Aorta (tissue), 5 donors: ENCODE data around the gene KCNMB1. TPM values are rescaled to one million over a fixed set of nuclear protein-coding genes. Genes with fewer than 3 reads are reported as not detected.

ENCODE experiments used
- ATAC-seq: fragments of 200-7000 bp; cut with Tn5 transposase; one replicate; pipeline ENCODE4 v1.9.1; 2022; ENCODE audit warnings: moderate library complexity; ENCODE audit not compliant: low FRiP score
- DNase-seq, 2 donors: peaks; one replicate each; pipeline ENCODE4 v3.0.0-alpha.2; 2020
- H3K27ac ChIP-seq, 2 donors: one replicate each; pipeline ENCODE4 v1.5.1; 2013; ENCODE audit warnings: low read length in 2 of 2, mild to moderate bottlenecking in 2 of 2, moderate library complexity in 2 of 2, control low read depth in 1 of 2, inconsistent platforms in 1 of 2, low read depth in 1 of 2
- H3K27me3 ChIP-seq, 2 donors: one replicate each; pipeline ENCODE4 v1.6.1; 2013; ENCODE audit warnings: control low read depth in 1 of 2, low read length in 1 of 2, mild to moderate bottlenecking in 1 of 2, moderate library complexity in 1 of 2; ENCODE audit not compliant: insufficient read depth in 2 of 2, control insufficient read depth in 1 of 2
- H3K36me3 ChIP-seq, 2 donors: one replicate each; pipeline ENCODE4 v1.6.1; 2013; ENCODE audit warnings: control low read depth in 1 of 2, low read length in 1 of 2, mild to moderate bottlenecking in 1 of 2; ENCODE audit not compliant: insufficient read depth in 2 of 2, control insufficient read depth in 1 of 2
- H3K4me1 ChIP-seq, 2 donors: one replicate each; pipeline ENCODE4 v1.6.1; 2013; ENCODE audit warnings: low read length in 2 of 2, control low read depth in 1 of 2, mild to moderate bottlenecking in 1 of 2, moderate library complexity in 1 of 2; ENCODE audit not compliant: insufficient read depth in 2 of 2, control insufficient read depth in 1 of 2
- H3K4me3 ChIP-seq, 2 donors: one replicate each; pipeline ENCODE4 v1.5.1; 2013; ENCODE audit warnings: low read length in 2 of 2, control low read depth in 1 of 2, mild to moderate bottlenecking in 1 of 2
- H3K9me3 ChIP-seq: one replicate; pipeline ENCODE4 v1.6.1; 2013; ENCODE audit warnings: mild to moderate bottlenecking, low read length; ENCODE audit not compliant: control insufficient read depth
- WGBS, 2 donors: extraction: QIAGEN DNeasy Blood & Tissue Kit; methylation state at CpG; one replicate each; pipeline ENCODE4 v1.1.7; 2013; 5-methylcytosine and 5-hydroxymethylcytosine counted together
- intact Hi-C, 2 donors: fragments of 100-400 bp; cut with DNase I; formaldehyde crosslinking; loops; one replicate each; pipeline versions ENCODE4 v1.14.2 to v1.15.0; 2022
- polyA plus RNA-seq, 2 donors: library from polyadenylated mRNA; stranded (reverse); fragments of 200-250 nt; gene quantifications; one replicate each; pipeline ENCODE4 v1.2.3, GENCODE V29; 2013
- total RNA-seq, 2 donors: library from RNA; stranded (reverse); fragmentation: NEBNext Ultra II Directional; extraction: Animal tissue kit (Norgen Biotek cat#: 25700); gene quantifications; one replicate each; pipeline ENCODE4 v1.2.1, GENCODE V29; 2021
- donor health status: healthy with polysubstance abuse.
- donor health status: Bipolar disorder and iron deficiency.
- donor health status: DM: no; HTN: no; CAD: no.
- donor health status: DM: no; HTN: no; CAD: no.
- donor health status: DM: yes; HTN: yes; CAD: no.

KCNMB1 gene
- total and polyA plus RNA-seq, 4 donors = 19.7 to 63.3 (median 36.4) TPM

GRCh38 chr5:170408226-170408625 lies 19.1 kb upstream of the KCNMB1 start:
- Histone ChIP-seq H3K4me3 (no peak overlapping the region), H3K36me3 (no peaks in the 10 kb centered on the region), H3K27me3 (no peaks in the 10 kb centered on the region), H3K4me1 (peaks cover 0 to 4% of the 10 kb centered on the region in 2 donors), H3K9me3 (no peaks in the 10 kb centered on the region), H3K27ac (no peak overlapping the region)
- ATAC-seq (no peak), DNase-seq (no peak)
- WGBS, 2 donors = 2 to 11% methylated on average over 6 of the region's 6 CpGs
- intact Hi-C loops = no loop called here

GRCh38 chr5:170407062-170407461 lies 17.9 kb upstream of the KCNMB1 start:
- H3K36me3 ChIP-seq = no peaks in the 10 kb centered on the region
- DNase-seq = no peak
- peaks cover 0 to 4% of the 10 kb centered on the region in 2 donors for H3K4me1 ChIP-seq
- ATAC-seq = no peak
- WGBS, 2 donors = 86 to 95% methylated on average over 6 of the region's 6 CpGs
- H3K9me3 ChIP-seq = no peaks in the 10 kb centered on the region
- no peak overlapping the region for H3K27ac ChIP-seq
- H3K27me3 ChIP-seq = no peaks in the 10 kb centered on the region
- no peak overlapping the region for H3K4me3 ChIP-seq
- intact Hi-C loops = no loop called here

- intact Hi-C loops = no loop called here
- ATAC-seq = no peak
- WGBS, 2 donors = 75 to 79% methylated on average over 2 of the region's 2 CpGs
Observed at GRCh38 chr5:170405817-170406216, 16.6 kb upstream of the KCNMB1 start.

GRCh38 chr5:170404398-170404797 lies 15.2 kb upstream of the KCNMB1 start:
- ATAC-seq (no peak), DNase-seq (peak in 1 of 2 donors; percentile 73)
- H3K4me1 ChIP-seq = peaks cover 0 to 4% of the 10 kb centered on the region in 2 donors
- H3K27ac ChIP-seq = no peak overlapping the region
- H3K4me3 ChIP-seq = no peak overlapping the region
- 65 to 78% methylated on average over 2 of the region's 2 CpGs for WGBS, 2 donors
- no peaks in the 10 kb centered on the region for H3K36me3 ChIP-seq
- H3K9me3 ChIP-seq = no peaks in the 10 kb centered on the region
- H3K27me3 ChIP-seq = no peaks in the 10 kb centered on the region
- intact Hi-C loops = no loop called here

More at GRCh38 chr5:170405817-170406216, 16.6 kb upstream of the KCNMB1 start:
- Histone ChIP-seq H3K36me3 (no peaks in the 10 kb centered on the region), H3K4me1 (peaks cover 0 to 4% of the 10 kb centered on the region in 2 donors), H3K9me3 (no peaks in the 10 kb centered on the region), H3K27ac (no peak overlapping the region), H3K27me3 (no peaks in the 10 kb centered on the region), H3K4me3 (no peak overlapping the region)
- DNase-seq = no peak

- Histone ChIP-seq H3K27ac (no peak overlapping the region), H3K4me3 (no peak overlapping the region), H3K36me3 (no peaks in the 10 kb centered on the region), H3K9me3 (no peaks in the 10 kb centered on the region), H3K4me1 (peaks cover 0 to 4% of the 10 kb centered on the region in 2 donors), H3K27me3 (no peaks in the 10 kb centered on the region)
- no peak for DNase-seq
- no peak for ATAC-seq
- intact Hi-C loops = no loop called here
- 85 to 88% methylated on average over 4 of the region's 4 CpGs for WGBS, 2 donors
Observed at GRCh38 chr5:170403675-170404074, 14.5 kb upstream of the KCNMB1 start.

GRCh38 chr5:170402508-170402907 lies 13.3 kb upstream of the KCNMB1 start:
- no peak for ATAC-seq
- no peaks in the 10 kb centered on the region for H3K9me3 ChIP-seq
- no peak overlapping the region for H3K4me3 ChIP-seq
- no peaks in the 10 kb centered on the region for H3K27me3 ChIP-seq
- no peak overlapping the region for H3K27ac ChIP-seq
- WGBS, 2 donors = 97% methylated on average over 2 of the region's 2 CpGs
- DNase-seq = no peak
- intact Hi-C loops = no loop called here
- no peaks in the 10 kb centered on the region for H3K36me3 ChIP-seq
- H3K4me1 ChIP-seq = no peaks in the 10 kb centered on the region

- Histone ChIP-seq H3K36me3 (no peaks in the 10 kb centered on the region), H3K27ac (no peak overlapping the region), H3K9me3 (no peaks in the 10 kb centered on the region), H3K27me3 (no peaks in the 10 kb centered on the region), H3K4me1 (no peaks in the 10 kb centered on the region), H3K4me3 (no peak overlapping the region)
- ATAC-seq (no peak), DNase-seq (no peak)
- WGBS, 2 donors = 93 to 100% methylated on average over 2 of the region's 2 CpGs
- intact Hi-C loops = no loop called here
Observed at GRCh38 chr5:170397059-170397458, 7.9 kb upstream of the KCNMB1 start.

- no peak for ATAC-seq
- no peak overlapping the region for H3K27ac ChIP-seq
- 95 to 96% methylated on average over 8 of the region's 8 CpGs for WGBS, 2 donors
- H3K27me3 ChIP-seq = no peaks in the 10 kb centered on the region
- H3K4me1 ChIP-seq = no peaks in the 10 kb centered on the region
- intact Hi-C loops = no loop called here
- no peaks in the 10 kb centered on the region for H3K9me3 ChIP-seq
- no peak overlapping the region for H3K4me3 ChIP-seq
- no peaks in the 10 kb centered on the region for H3K36me3 ChIP-seq
- peak in 1 of 2 donors; percentile 64 for DNase-seq
Observed at GRCh38 chr5:170393958-170394357, 4.8 kb upstream of the KCNMB1 start.

GRCh38 chr5:170393235-170393634 lies 4.1 kb upstream of the KCNMB1 start:
- Histone ChIP-seq H3K4me1 (no peaks in the 10 kb centered on the region), H3K36me3 (no peaks in the 10 kb centered on the region), H3K4me3 (no peak overlapping the region), H3K27me3 (no peaks in the 10 kb centered on the region), H3K27ac (no peak overlapping the region), H3K9me3 (no peaks in the 10 kb centered on the region)
- no peak for DNase-seq
- no peak for ATAC-seq
- intact Hi-C loops = no loop called here
- WGBS, 2 donors = 45 to 49% methylated on average over 6 of the region's 6 CpGs
